OCI-LY1 (cell line): ENCODE measurements around the gene ACO2.

Experiments
- H2AFZ ChIP-seq: fragments of 200-600 bp; sonication (generic), shearing (Covaris generic); 2 replicates; pipeline ENCODE4 v1.6.0; 2014; ENCODE audit warnings: antibody characterized with exemption, mild to moderate bottlenecking, low read length
- H3F3A ChIP-seq: fragments of 200-600 bp; sonication (generic), shearing (Covaris generic); 2 replicates; pipeline ENCODE4 v1.6.0; 2014; ENCODE audit warnings: mild to moderate bottlenecking, antibody characterized with exemption, low read length, moderate library complexity; ENCODE audit not compliant: insufficient read depth
- H3K27ac ChIP-seq: fragments of 200-600 bp; sonication (generic); 2 replicates; pipeline ENCODE4 v1.5.1; 2014; ENCODE audit warnings: low read length, mixed run types, mild to moderate bottlenecking, low read depth; ENCODE audit not compliant: poor library complexity, severe bottlenecking
- H3K27me3 ChIP-seq: fragments of 200-600 bp; sonication (generic); 2 replicates; pipeline ENCODE4 v1.6.0; 2014; ENCODE audit warnings: antibody characterized with exemption, mild to moderate bottlenecking, low read length, moderate library complexity; ENCODE audit not compliant: insufficient read depth
- H3K36me3 ChIP-seq: fragments of 200-600 bp; sonication (generic); 2 replicates; pipeline ENCODE4 v1.6.1; 2014; ENCODE audit warnings: mild to moderate bottlenecking, antibody characterized with exemption, low read length, moderate library complexity, mixed read lengths; ENCODE audit not compliant: insufficient read depth
- H3K4me1 ChIP-seq: fragments of 200-600 bp; sonication (generic); 2 replicates; pipeline ENCODE4 v1.5.1; 2014; ENCODE audit warnings: mild to moderate bottlenecking, low read length, moderate library complexity; ENCODE audit not compliant: insufficient read depth, severe bottlenecking
- H3K4me2 ChIP-seq: fragments of 200-600 bp; sonication (generic), shearing (Covaris generic); 2 replicates; pipeline ENCODE4 v1.6.1; 2014; ENCODE audit warnings: low read length
- H3K4me3 ChIP-seq: fragments of 200-600 bp; sonication (generic); 2 replicates; pipeline ENCODE4 v1.5.1; 2014; ENCODE audit warnings: low read length, low read depth, mild to moderate bottlenecking, mixed read lengths; ENCODE audit not compliant: poor library complexity, severe bottlenecking
- H3K79me2 ChIP-seq: fragments of 200-600 bp; shearing (Covaris generic); 2 replicates; pipeline ENCODE4 v1.6.1; 2016; ENCODE audit warnings: mixed run types, low read length, mixed read lengths; ENCODE audit not compliant: insufficient read depth
- H3K9ac ChIP-seq: fragments of 200-600 bp; sonication (generic), shearing (Covaris generic); 2 replicates; pipeline ENCODE4 v1.6.1; 2014; ENCODE audit warnings: mild to moderate bottlenecking, low read length, mixed read lengths
- H3K9me2 ChIP-seq: fragments of 200-600 bp; sonication (generic), shearing (Covaris generic); 2 replicates; pipeline ENCODE4 v1.6.1; 2014; ENCODE audit warnings: low read depth, mild to moderate bottlenecking, low read length, mixed read lengths
- H3K9me3 ChIP-seq: fragments of 200-600 bp; shearing (Covaris generic); 2 replicates; pipeline ENCODE4 v1.6.1; 2014; ENCODE audit warnings: low read length, mixed read lengths
- H4K20me1 ChIP-seq: fragments of 200-600 bp; sonication (generic), shearing (Covaris generic); 2 replicates; pipeline ENCODE4 v1.6.0; 2016; ENCODE audit warnings: mild to moderate bottlenecking, low read length; ENCODE audit not compliant: insufficient read depth
- EZH2 ChIP-seq: fragments of 200-600 bp; sonication (generic), shearing (Covaris generic); IDR thresholded peaks from 2 replicates; pipeline ENCODE4 v1.8.0; 2017; ENCODE audit warnings: borderline replicate concordance, mixed run types, mild to moderate bottlenecking, antibody characterized with exemption, low read length, moderate library complexity, mixed read lengths
- TF ChIP-seq, protein P1 (sequence below): fragments of 200-600 bp; sonication (generic), shearing (Covaris generic); IDR thresholded peaks from 2 replicates; pipeline ENCODE4 v1.5.1; 2017; ENCODE audit warnings: mild to moderate bottlenecking, antibody characterized with exemption, low read length, moderate library complexity, mixed read lengths

The ACO2 gene

GRCh38 chr22:41522813-41523212 is 53.9 kb downstream of the ACO2 start:
- H4K20me1 ChIP-seq = no peaks in the 10 kb centered on the region
- peaks cover 57% of the 10 kb centered on the region for H3K36me3 ChIP-seq
- H3K79me2 ChIP-seq = no peaks in the 10 kb centered on the region
- TF ChIP-seq EZH2 = no peak
- TF ChIP-seq, protein P1, sequence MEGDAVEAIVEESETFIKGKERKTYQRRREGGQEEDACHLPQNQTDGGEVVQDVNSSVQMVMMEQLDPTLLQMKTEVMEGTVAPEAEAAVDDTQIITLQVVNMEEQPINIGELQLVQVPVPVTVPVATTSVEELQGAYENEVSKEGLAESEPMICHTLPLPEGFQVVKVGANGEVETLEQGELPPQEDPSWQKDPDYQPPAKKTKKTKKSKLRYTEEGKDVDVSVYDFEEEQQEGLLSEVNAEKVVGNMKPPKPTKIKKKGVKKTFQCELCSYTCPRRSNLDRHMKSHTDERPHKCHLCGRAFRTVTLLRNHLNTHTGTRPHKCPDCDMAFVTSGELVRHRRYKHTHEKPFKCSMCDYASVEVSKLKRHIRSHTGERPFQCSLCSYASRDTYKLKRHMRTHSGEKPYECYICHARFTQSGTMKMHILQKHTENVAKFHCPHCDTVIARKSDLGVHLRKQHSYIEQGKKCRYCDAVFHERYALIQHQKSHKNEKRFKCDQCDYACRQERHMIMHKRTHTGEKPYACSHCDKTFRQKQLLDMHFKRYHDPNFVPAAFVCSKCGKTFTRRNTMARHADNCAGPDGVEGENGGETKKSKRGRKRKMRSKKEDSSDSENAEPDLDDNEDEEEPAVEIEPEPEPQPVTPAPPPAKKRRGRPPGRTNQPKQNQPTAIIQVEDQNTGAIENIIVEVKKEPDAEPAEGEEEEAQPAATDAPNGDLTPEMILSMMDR = no peak
- H3K27ac ChIP-seq = no peak overlapping the region
- H3K4me3 ChIP-seq = no peak overlapping the region
- no peaks in the 10 kb centered on the region for H3K9me2 ChIP-seq
- no peaks in the 10 kb centered on the region for H3K27me3 ChIP-seq
- H3F3A ChIP-seq = no peaks in the 10 kb centered on the region
- peaks cover 7% of the 10 kb centered on the region for H3K4me1 ChIP-seq
- H3K9me3 ChIP-seq = no peaks in the 10 kb centered on the region
- no peak overlapping the region for H2AFZ ChIP-seq
- H3K4me2 ChIP-seq = no peak overlapping the region
- no peak overlapping the region for H3K9ac ChIP-seq

GRCh38 chr22:41523464-41524221 is 54.7 kb downstream of the ACO2 start:
- H3K36me3 ChIP-seq = peaks cover 58% of the 10 kb centered on the region
- H2AFZ ChIP-seq = no peak overlapping the region
- no peaks in the 10 kb centered on the region for H3F3A ChIP-seq
- no peaks in the 10 kb centered on the region for H4K20me1 ChIP-seq
- H3K79me2 ChIP-seq = no peaks in the 10 kb centered on the region
- H3K4me1 ChIP-seq = peaks cover 7% of the 10 kb centered on the region
- no peak overlapping the region for H3K4me2 ChIP-seq
- TF ChIP-seq, protein P1 = no peak
- no peak for TF ChIP-seq EZH2
- H3K27ac ChIP-seq = no peak overlapping the region
- H3K9me3 ChIP-seq = no peaks in the 10 kb centered on the region
- H3K9ac ChIP-seq = no peak overlapping the region
- no peak overlapping the region for H3K4me3 ChIP-seq
- H3K27me3 ChIP-seq = no peaks in the 10 kb centered on the region
- H3K9me2 ChIP-seq = no peaks in the 10 kb centered on the region

DNA sequence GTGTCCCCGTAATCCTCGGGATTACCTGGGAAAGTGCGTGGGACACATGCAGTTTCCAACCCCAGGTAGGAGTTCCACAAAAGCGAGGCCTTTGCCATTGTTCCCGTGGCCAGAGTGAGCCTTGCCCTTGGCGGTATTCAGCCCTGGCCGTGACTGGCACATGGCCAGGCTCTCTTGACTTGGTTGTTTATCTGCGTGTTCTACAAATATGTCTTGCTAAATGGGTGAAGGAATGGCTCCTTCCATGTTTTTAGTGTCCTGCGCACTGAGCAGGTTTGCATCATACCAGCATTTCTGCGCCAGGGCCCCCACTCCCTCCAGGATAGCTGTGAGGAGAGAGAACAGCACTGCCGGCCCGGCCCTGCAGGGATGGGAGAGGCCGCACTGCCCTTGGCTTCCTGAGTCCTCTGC is 55.3 kb downstream of the ACO2 start:
- Histone ChIP-seq H3K27me3 (no peaks in the 10 kb centered on the region), H3K36me3 (peaks cover 64% of the 10 kb centered on the region), H3K9me2 (no peaks in the 10 kb centered on the region), H3K9me3 (no peaks in the 10 kb centered on the region), H2AFZ (no peak overlapping the region), H3F3A (no peaks in the 10 kb centered on the region), H3K27ac (no peak overlapping the region), H3K79me2 (no peaks in the 10 kb centered on the region), H3K4me1 (peaks cover 7% of the 10 kb centered on the region), H3K4me2 (no peak overlapping the region), H4K20me1 (no peaks in the 10 kb centered on the region), H3K4me3 (no peak overlapping the region), H3K9ac (no peak overlapping the region)
- no peak for TF ChIP-seq EZH2
- TF ChIP-seq, protein P1 = no peak
